ENCODE measurements around the gene AP2B1. TPM values are rescaled to one million over a fixed set of nuclear protein-coding genes. Genes with fewer than 3 reads are reported as not detected.

AP2B1 gene
- total RNA-seq, 1 donor from 2014 or later, result 152 TPM

DNA sequence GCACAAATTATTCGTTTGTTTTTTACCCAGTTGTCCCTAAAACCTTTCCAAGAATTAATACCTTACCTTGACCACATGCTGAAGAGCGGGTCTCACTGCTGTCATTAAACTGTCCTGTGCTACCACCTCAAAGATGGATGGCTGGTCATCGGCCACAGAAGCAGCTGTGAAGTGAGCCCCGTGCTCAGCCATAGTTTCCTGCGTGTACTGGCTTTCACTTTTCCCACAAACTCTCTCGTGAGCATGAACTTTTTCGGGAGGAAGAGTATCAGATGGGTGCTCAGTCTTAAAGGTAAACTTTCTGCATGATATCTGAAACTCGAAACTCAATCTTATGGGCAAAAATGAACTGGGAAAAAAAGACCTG lies 9.3 kb upstream of the AP2B1 start:
- Histone ChIP-seq H3K36me3 (ENCODE audit: control insufficient read depth, insufficient read depth, low read length) (no peaks in the 10 kb centered on the region), H3K4me3 (ENCODE audit: low read depth, low read length) (peak overlapping the region; percentile 71), H3K27me3 (ENCODE audit: control insufficient read depth, insufficient read depth, low read length) (no peaks in the 10 kb centered on the region)
- DNase-seq (ENCODE audit: low read depth), result no peak
- TF ChIP-seq, protein P1, sequence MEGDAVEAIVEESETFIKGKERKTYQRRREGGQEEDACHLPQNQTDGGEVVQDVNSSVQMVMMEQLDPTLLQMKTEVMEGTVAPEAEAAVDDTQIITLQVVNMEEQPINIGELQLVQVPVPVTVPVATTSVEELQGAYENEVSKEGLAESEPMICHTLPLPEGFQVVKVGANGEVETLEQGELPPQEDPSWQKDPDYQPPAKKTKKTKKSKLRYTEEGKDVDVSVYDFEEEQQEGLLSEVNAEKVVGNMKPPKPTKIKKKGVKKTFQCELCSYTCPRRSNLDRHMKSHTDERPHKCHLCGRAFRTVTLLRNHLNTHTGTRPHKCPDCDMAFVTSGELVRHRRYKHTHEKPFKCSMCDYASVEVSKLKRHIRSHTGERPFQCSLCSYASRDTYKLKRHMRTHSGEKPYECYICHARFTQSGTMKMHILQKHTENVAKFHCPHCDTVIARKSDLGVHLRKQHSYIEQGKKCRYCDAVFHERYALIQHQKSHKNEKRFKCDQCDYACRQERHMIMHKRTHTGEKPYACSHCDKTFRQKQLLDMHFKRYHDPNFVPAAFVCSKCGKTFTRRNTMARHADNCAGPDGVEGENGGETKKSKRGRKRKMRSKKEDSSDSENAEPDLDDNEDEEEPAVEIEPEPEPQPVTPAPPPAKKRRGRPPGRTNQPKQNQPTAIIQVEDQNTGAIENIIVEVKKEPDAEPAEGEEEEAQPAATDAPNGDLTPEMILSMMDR (IDR thresholded peaks at IDR 0.05; ENCODE audit: insufficient read depth, low read length, poor library complexity, severe bottlenecking), result no peak

- Histone ChIP-seq H3K4me3 (ENCODE audit: low read depth, low read length) (peak within 1 kb of the TSS; percentile 71), H3K36me3 (ENCODE audit: control insufficient read depth, insufficient read depth, low read length) (no peaks in the 10 kb centered on the region), H3K27me3 (ENCODE audit: control insufficient read depth, insufficient read depth, low read length) (no peaks in the 10 kb centered on the region)
- peak; percentile 56 for DNase-seq (ENCODE audit: low read depth)
- TF ChIP-seq, protein P1 (IDR thresholded peaks at IDR 0.05; ENCODE audit: insufficient read depth, low read length, poor library complexity, severe bottlenecking), result no peak
These were observed 8.8 kb upstream of the AP2B1 start, which contains the start of gene PEX12 for GRCh38 chr17:35578197-35578928. Gene PEX12, minus strand, starts transcription at chr17:35578571. Its CDS starts 550 bp downstream, at chr17:35578021.

- no peaks in the 10 kb centered on the region for H3K36me3 ChIP-seq (ENCODE audit: control insufficient read depth, insufficient read depth, low read length)
- peak overlapping the region; percentile 71 for H3K4me3 ChIP-seq (ENCODE audit: low read depth, low read length)
- H3K27me3 ChIP-seq (ENCODE audit: control insufficient read depth, insufficient read depth, low read length), result no peaks in the 10 kb centered on the region
- TF ChIP-seq, protein P1 (IDR thresholded peaks at IDR 0.05; ENCODE audit: insufficient read depth, low read length, poor library complexity, severe bottlenecking), result no peak
- no peak for DNase-seq (ENCODE audit: low read depth)
These were observed 8.1 kb upstream of the AP2B1 start for GRCh38 chr17:35578929-35579432.

DNA sequence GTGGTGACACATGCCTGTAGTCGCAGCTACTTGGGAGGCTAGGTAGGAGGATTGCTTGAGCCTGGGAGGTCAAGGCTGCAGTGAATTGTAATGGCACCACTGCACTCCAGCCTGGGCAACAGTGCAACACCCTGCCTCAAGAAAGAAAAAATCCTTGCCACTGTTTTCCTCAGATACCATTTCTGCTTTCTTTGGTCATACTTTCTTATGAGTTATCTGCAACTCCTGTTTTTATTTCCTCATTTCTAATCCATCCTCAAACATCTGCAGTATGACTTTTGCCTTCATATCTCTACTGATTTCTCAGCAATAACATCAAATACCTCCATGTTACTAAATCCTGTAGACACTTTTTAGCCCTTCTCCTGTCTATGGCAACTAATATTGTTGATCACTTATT lies 3.1 kb upstream of the AP2B1 start:
- H3K36me3 ChIP-seq (ENCODE audit: control insufficient read depth, insufficient read depth, low read length), result no peaks in the 10 kb centered on the region
- no peak overlapping the region for H3K4me3 ChIP-seq (ENCODE audit: low read depth, low read length)
- DNase-seq (ENCODE audit: low read depth), result no peak
- H3K27me3 ChIP-seq (ENCODE audit: control insufficient read depth, insufficient read depth, low read length), result no peaks in the 10 kb centered on the region
- TF ChIP-seq, protein P1 (IDR thresholded peaks at IDR 0.05; ENCODE audit: insufficient read depth, low read length, poor library complexity, severe bottlenecking), result no peak

GRCh38 chr17:35586569-35587073 lies 501 bp upstream of the AP2B1 start:
- TF ChIP-seq, protein P1 (IDR thresholded peaks at IDR 0.05; ENCODE audit: insufficient read depth, low read length, poor library complexity, severe bottlenecking), result no peak

More at GRCh38 chr17:35586569-35587073, 501 bp upstream of the AP2B1 start:
- Histone ChIP-seq H3K4me3 (ENCODE audit: low read depth, low read length) (peak overlapping the region; percentile 92), H3K27me3 (ENCODE audit: control insufficient read depth, insufficient read depth, low read length) (no peaks in the 10 kb centered on the region), H3K36me3 (ENCODE audit: control insufficient read depth, insufficient read depth, low read length) (no peaks in the 10 kb centered on the region)
- DNase-seq (ENCODE audit: low read depth), result no peak
